Keratinocyte (primary cell): ENCODE measurements around the gene RBM3. TPM values are rescaled to one million over a fixed set of nuclear protein-coding genes. Genes with fewer than 3 reads are reported as not detected.

Experiments used
- DNase-seq: peaks from one replicate; pipeline ENCODE4 v3.0.0-alpha.2; 2011; ENCODE audit warnings: low read depth, missing footprints, low spot score
- FAIRE-seq: peaks from 2 replicates; lab custom pipeline; 2011; peaks lifted over from hg19 to GRCh38; lab: Jason Lieb, UNC
- H2AFZ ChIP-seq: 2 replicates; pipeline ENCODE4 v1.6.0; 2012; ENCODE audit warnings: low read length, control low read depth, inconsistent platforms; ENCODE audit not compliant: control insufficient read depth
- H3K27ac ChIP-seq: 2 replicates; pipeline ENCODE4 v1.5.1; 2011; ENCODE audit warnings: low read length; ENCODE audit not compliant: control insufficient read depth, insufficient read depth
- H3K27me3 ChIP-seq: 3 replicates; pipeline ENCODE4 v1.6.0; 2011; ENCODE audit warnings: low read length; ENCODE audit not compliant: control insufficient read depth, insufficient read depth; ENCODE audit errors: extremely low read depth
- H3K36me3 ChIP-seq, 2 experiments: 2 replicates in 1 of 2; 3 replicates in 1 of 2; pipeline ENCODE4 v1.5.1; 2011; ENCODE audit warnings: low read length in 2 of 2, mild to moderate bottlenecking in 1 of 2; ENCODE audit not compliant: control insufficient read depth in 2 of 2, insufficient read depth in 2 of 2; ENCODE audit errors: extremely low read depth in 1 of 2
- H3K4me1 ChIP-seq: 3 replicates; pipeline ENCODE4 v1.5.1; 2011; ENCODE audit warnings: low read length; ENCODE audit not compliant: control insufficient read depth, insufficient read depth; ENCODE audit errors: extremely low read depth
- H3K4me2 ChIP-seq: 3 replicates; pipeline ENCODE4 v1.6.0; 2011; ENCODE audit warnings: low read depth, low read length; ENCODE audit not compliant: control insufficient read depth, insufficient read depth; ENCODE audit errors: extremely low read depth
- H3K4me3 ChIP-seq, 3 experiments: fragments of 200-600 bp in 1 of 3; sonication (generic) in 1 of 3; 2 replicates in 2 of 3; 3 replicates in 1 of 3; pipeline ENCODE4 v1.5.1; 2011 to 2016; ENCODE audit warnings: low read length in 3 of 3, mild to moderate bottlenecking in 3 of 3, control low read depth in 2 of 3, inconsistent platforms in 1 of 3, low read depth in 1 of 3, mixed read lengths in 1 of 3, mixed run types in 1 of 3, moderate library complexity in 1 of 3; ENCODE audit not compliant: control insufficient read depth in 2 of 3, insufficient read depth in 2 of 3; ENCODE audit errors: extremely low read depth in 1 of 3
- H3K79me2 ChIP-seq: 2 replicates; pipeline ENCODE4 v1.6.0; 2012; ENCODE audit warnings: low read length; ENCODE audit not compliant: control insufficient read depth, insufficient read depth
- H3K9ac ChIP-seq: 3 replicates; pipeline ENCODE4 v1.6.0; 2011; ENCODE audit warnings: low read length; ENCODE audit not compliant: control insufficient read depth, insufficient read depth; ENCODE audit errors: extremely low read depth
- H3K9me1 ChIP-seq: 3 replicates; pipeline ENCODE4 v1.6.0; 2011; ENCODE audit warnings: low read length; ENCODE audit not compliant: control insufficient read depth, insufficient read depth; ENCODE audit errors: extremely low read depth
- H3K9me3 ChIP-seq: 2 replicates; pipeline ENCODE4 v1.5.1; 2012; ENCODE audit warnings: low read depth, low read length; ENCODE audit not compliant: control insufficient read depth
- H4K20me1 ChIP-seq: 3 replicates; pipeline ENCODE4 v1.6.0; 2011; ENCODE audit warnings: low read length; ENCODE audit not compliant: control insufficient read depth, insufficient read depth; ENCODE audit errors: extremely low read depth
- EZH2 ChIP-seq: IDR thresholded peaks from one replicate; pipeline ENCODE4 v1.6.1; 2012; ENCODE audit warnings: inconsistent platforms, mild to moderate bottlenecking, low read length, moderate library complexity
- dilution Hi-C: fragments of 300-500 bp; cut with MboI; formaldehyde crosslinking; loops from one replicate; pipeline ENCODE4 v1.7.0; 2020; ENCODE audit warnings: low sequenced_read_pairs; ENCODE audit not compliant: extremely low pct_ligation_motif_present
- polyA plus RNA-seq, 5 experiments: library from polyadenylated mRNA; depleted of rRNA in 3 of 5; stranded (reverse) in 3 of 5; stranded (forward) in 1 of 5; unstranded in 1 of 5; fragments of >200 nt; gene quantifications; 1 replicate in 1 of 5; 2 replicates in 3 of 5; 3 replicates in 1 of 5; pipeline versions ENCODE4 v1.2.1 to v1.2.3, GENCODE V29; 2011 to 2012; ENCODE audit warnings: missing spikeins in 2 of 5, low read depth in 1 of 5, low replicate concordance in 1 of 5
- TF ChIP-seq, protein P1 (sequence below), 3 experiments: IDR thresholded peaks in 1 of 3; conservative IDR thresholded peaks in 1 of 3; optimal IDR thresholded peaks in 1 of 3; 2 replicates in 2 of 3; 3 replicates in 1 of 3; pipeline versions ENCODE3 to v1.5.1; 2011; ENCODE audit warnings: low read length in 3 of 3, mild to moderate bottlenecking in 3 of 3, moderate library complexity in 2 of 3, control low read depth in 1 of 3, inconsistent platforms in 1 of 3; ENCODE audit not compliant: insufficient read depth in 2 of 3; ENCODE audit errors: extremely low read depth in 1 of 3

The RBM3 gene
- polyA plus RNA-seq, 1 donor (not counting 4 experiments of a cell fraction or from before 2014, with no cell fraction given): 327 TPM

DNA sequence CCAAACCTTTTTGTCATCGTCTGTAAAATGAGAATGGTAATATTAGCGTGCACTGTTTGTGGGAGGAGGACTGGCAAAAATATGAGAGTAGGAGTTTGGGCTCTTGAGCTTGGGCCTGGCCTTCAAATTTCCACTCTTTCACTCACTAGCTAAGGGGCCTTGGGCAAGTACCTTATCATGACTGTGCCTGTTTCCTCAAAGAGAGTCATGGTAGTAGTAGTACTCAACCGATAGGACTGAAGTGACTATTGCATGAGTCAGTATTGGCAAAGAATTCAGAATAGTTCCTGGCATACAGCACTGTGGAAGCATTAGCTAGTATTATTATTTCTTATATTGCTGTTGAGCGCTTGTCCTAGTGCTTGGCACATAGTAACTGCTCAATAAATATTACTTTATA lies 16.0 kb upstream of the RBM3 start:
- dilution Hi-C loops: no loop called here
- DNase-seq (peak; percentile 69), FAIRE-seq (peak; percentile 83)
- Histone ChIP-seq H3K9ac (no peak overlapping the region), H3K9me1 (no peaks in the 10 kb centered on the region), H3K79me2 (peaks cover 3% of the 10 kb centered on the region), H2AFZ (no peak overlapping the region), H3K27me3 (no peaks in the 10 kb centered on the region), H3K4me2 (no peak overlapping the region), H3K27ac (peak overlapping the region; percentile 55), H3K4me3 (no peak overlapping the region), H3K36me3 (peaks cover 4 to 18% of the 10 kb centered on the region in 2 experiments), H3K4me1 (peaks cover 13% of the 10 kb centered on the region), H3K9me3 (peaks cover 6% of the 10 kb centered on the region), H4K20me1 (no peaks in the 10 kb centered on the region)
- TF ChIP-seq EZH2: no peak
- TF ChIP-seq, protein P1, sequence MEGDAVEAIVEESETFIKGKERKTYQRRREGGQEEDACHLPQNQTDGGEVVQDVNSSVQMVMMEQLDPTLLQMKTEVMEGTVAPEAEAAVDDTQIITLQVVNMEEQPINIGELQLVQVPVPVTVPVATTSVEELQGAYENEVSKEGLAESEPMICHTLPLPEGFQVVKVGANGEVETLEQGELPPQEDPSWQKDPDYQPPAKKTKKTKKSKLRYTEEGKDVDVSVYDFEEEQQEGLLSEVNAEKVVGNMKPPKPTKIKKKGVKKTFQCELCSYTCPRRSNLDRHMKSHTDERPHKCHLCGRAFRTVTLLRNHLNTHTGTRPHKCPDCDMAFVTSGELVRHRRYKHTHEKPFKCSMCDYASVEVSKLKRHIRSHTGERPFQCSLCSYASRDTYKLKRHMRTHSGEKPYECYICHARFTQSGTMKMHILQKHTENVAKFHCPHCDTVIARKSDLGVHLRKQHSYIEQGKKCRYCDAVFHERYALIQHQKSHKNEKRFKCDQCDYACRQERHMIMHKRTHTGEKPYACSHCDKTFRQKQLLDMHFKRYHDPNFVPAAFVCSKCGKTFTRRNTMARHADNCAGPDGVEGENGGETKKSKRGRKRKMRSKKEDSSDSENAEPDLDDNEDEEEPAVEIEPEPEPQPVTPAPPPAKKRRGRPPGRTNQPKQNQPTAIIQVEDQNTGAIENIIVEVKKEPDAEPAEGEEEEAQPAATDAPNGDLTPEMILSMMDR (optimal IDR thresholded peaks at IDR 0.05 in 1 of 3, IDR thresholded peaks at IDR 0.05 in 1 of 3, conservative IDR thresholded peaks at IDR 0.05 in 1 of 3; ENCODE audit: extremely low read depth in 1 of 3, insufficient read depth in 2 of 3, low read length in 3 of 3): no peak

DNA sequence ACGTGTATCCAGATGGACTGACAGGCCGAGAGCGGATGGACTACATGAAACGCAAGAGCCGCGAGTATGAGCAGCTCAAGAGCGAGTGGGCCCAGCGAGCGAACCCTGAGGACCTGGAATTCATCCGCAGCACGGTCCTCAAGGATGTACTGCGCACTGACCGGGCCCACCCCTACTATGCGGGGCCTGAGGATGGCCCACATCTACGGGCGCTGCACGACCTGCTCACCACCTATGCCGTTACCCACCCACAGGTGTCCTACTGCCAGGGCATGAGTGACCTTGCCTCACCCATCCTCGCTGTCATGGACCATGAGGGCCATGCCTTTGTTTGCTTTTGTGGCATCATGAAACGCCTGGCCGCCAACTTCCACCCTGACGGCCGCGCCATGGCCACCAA lies 14.6 kb upstream of the RBM3 start:
- H3K79me2 ChIP-seq: peaks cover 3% of the 10 kb centered on the region
- H3K9ac ChIP-seq: no peak overlapping the region
- no peak overlapping the region for H3K4me2 ChIP-seq
- TF ChIP-seq EZH2: no peak
- TF ChIP-seq, protein P1 (optimal IDR thresholded peaks at IDR 0.05 in 1 of 3, IDR thresholded peaks at IDR 0.05 in 1 of 3, conservative IDR thresholded peaks at IDR 0.05 in 1 of 3; ENCODE audit: extremely low read depth in 1 of 3, insufficient read depth in 2 of 3, low read length in 3 of 3): no peak
- FAIRE-seq (no peak), DNase-seq (no peak)
- H3K9me1 ChIP-seq: no peaks in the 10 kb centered on the region
- H3K4me3 ChIP-seq: no peak overlapping the region
- peaks cover 6% of the 10 kb centered on the region for H3K9me3 ChIP-seq
- no peak overlapping the region for H3K27ac ChIP-seq
- H2AFZ ChIP-seq: no peak overlapping the region
- no peaks in the 10 kb centered on the region for H3K27me3 ChIP-seq
- H3K36me3 ChIP-seq: peaks cover 4 to 18% of the 10 kb centered on the region in 2 experiments
- no peaks in the 10 kb centered on the region for H4K20me1 ChIP-seq
- peaks cover 13% of the 10 kb centered on the region for H3K4me1 ChIP-seq
- dilution Hi-C loops: no loop called here
